ENCODE results near the gene HEYL. TPM values are rescaled to one million over a fixed set of nuclear protein-coding genes. Genes with fewer than 3 reads are reported as not detected.

The HEYL gene
- total RNA-seq, 2 donors from 2014 or later, result 45.6 to 91.2 TPM

- no peaks in the 10 kb centered on the region for H3K36me3 ChIP-seq
- no peak for ATAC-seq (ENCODE audit: insufficient number of reproducible peaks, low FRiP score, low read depth)
- no peak overlapping the region for H3K27ac ChIP-seq
- TF ChIP-seq, protein P1, sequence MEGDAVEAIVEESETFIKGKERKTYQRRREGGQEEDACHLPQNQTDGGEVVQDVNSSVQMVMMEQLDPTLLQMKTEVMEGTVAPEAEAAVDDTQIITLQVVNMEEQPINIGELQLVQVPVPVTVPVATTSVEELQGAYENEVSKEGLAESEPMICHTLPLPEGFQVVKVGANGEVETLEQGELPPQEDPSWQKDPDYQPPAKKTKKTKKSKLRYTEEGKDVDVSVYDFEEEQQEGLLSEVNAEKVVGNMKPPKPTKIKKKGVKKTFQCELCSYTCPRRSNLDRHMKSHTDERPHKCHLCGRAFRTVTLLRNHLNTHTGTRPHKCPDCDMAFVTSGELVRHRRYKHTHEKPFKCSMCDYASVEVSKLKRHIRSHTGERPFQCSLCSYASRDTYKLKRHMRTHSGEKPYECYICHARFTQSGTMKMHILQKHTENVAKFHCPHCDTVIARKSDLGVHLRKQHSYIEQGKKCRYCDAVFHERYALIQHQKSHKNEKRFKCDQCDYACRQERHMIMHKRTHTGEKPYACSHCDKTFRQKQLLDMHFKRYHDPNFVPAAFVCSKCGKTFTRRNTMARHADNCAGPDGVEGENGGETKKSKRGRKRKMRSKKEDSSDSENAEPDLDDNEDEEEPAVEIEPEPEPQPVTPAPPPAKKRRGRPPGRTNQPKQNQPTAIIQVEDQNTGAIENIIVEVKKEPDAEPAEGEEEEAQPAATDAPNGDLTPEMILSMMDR (IDR thresholded peaks at IDR 0.05), result no peak
- no peak for DNase-seq (ENCODE audit: low spot score)
- no peaks in the 10 kb centered on the region for H3K27me3 ChIP-seq (replicated peaks; ENCODE audit: insufficient read depth)
- H3K4me3 ChIP-seq, result no peak overlapping the region
- peaks cover 0 to 50% of the 10 kb centered on the region in 2 donors for H3K4me1 ChIP-seq (ENCODE audit: control insufficient read depth in 1 of 2, low read depth in 2 of 2)
- H3K9me3 ChIP-seq, result no peaks in the 10 kb centered on the region
Observed at GRCh38 chr1:39650431-39650830, 11.0 kb upstream of the HEYL start.

DNA sequence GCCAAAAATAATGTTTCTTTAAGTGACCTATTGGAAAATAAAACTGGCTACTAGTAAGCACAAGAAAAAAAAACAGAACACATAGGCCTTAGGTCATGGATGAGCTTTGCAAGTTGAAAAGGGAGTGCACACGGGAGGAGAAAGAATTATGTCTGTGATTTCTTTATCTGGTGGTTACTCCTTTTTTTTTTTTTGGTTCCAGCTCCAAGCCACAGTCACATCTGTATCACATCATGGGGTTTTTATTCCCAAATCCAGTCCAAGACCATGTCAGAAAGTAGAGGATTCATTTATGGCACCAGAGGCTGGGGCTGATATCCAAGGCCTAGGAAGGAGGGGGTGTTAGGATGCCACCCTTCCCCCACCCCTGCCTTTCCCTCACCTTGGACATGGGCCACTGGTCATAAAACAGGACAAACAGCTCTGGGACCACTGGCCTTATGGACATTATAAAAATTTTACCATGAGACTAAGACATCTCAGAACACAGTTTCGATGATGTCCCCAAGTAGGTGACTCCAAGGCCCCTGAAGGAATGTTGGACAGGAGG, 10.3 kb upstream of the HEYL start:
- no peak for DNase-seq (ENCODE audit: low spot score)
- no peak overlapping the region for H3K4me3 ChIP-seq
- TF ChIP-seq, protein P1 (IDR thresholded peaks at IDR 0.05), result no peak
- H3K9me3 ChIP-seq, result no peaks in the 10 kb centered on the region
- H3K27ac ChIP-seq, result no peak overlapping the region
- H3K4me1 ChIP-seq (ENCODE audit: control insufficient read depth in 1 of 2, low read depth in 2 of 2), result peaks cover 0 to 54% of the 10 kb centered on the region in 2 donors
- ATAC-seq (ENCODE audit: insufficient number of reproducible peaks, low FRiP score, low read depth), result no peak
- H3K36me3 ChIP-seq, result no peaks in the 10 kb centered on the region
- no peaks in the 10 kb centered on the region for H3K27me3 ChIP-seq (replicated peaks; ENCODE audit: insufficient read depth)

- TF ChIP-seq, protein P1 (IDR thresholded peaks at IDR 0.05), result no peak
- no peak for ATAC-seq (ENCODE audit: insufficient number of reproducible peaks, low FRiP score, low read depth)
- H3K4me3 ChIP-seq, result no peak overlapping the region
- H3K27me3 ChIP-seq (replicated peaks; ENCODE audit: insufficient read depth), result no peaks in the 10 kb centered on the region
- no peaks in the 10 kb centered on the region for H3K9me3 ChIP-seq
- peaks cover 0 to 52% of the 10 kb centered on the region in 2 donors for H3K4me1 ChIP-seq (ENCODE audit: control insufficient read depth in 1 of 2, low read depth in 2 of 2)
- no peak for DNase-seq (ENCODE audit: low spot score)
- H3K27ac ChIP-seq, result no peak overlapping the region
- H3K36me3 ChIP-seq, result no peaks in the 10 kb centered on the region
Observed at GRCh38 chr1:39648496-39648895, 9.1 kb upstream of the HEYL start.

GRCh38 chr1:39647247-39647646, 7.8 kb upstream of the HEYL start:
- TF ChIP-seq, protein P1 (IDR thresholded peaks at IDR 0.05), result no peak
- Histone ChIP-seq H3K27me3 (replicated peaks; ENCODE audit: insufficient read depth) (no peaks in the 10 kb centered on the region), H3K9me3 (no peaks in the 10 kb centered on the region), H3K4me1 (ENCODE audit: control insufficient read depth in 1 of 2, low read depth in 2 of 2) (peaks cover 8 to 52% of the 10 kb centered on the region in 2 donors), H3K4me3 (no peak overlapping the region), H3K27ac (peak overlapping the region; percentile 76 to 81), H3K36me3 (no peaks in the 10 kb centered on the region)
- ATAC-seq (ENCODE audit: insufficient number of reproducible peaks, low FRiP score, low read depth) (no peak), DNase-seq (ENCODE audit: low spot score) (no peak)

DNA sequence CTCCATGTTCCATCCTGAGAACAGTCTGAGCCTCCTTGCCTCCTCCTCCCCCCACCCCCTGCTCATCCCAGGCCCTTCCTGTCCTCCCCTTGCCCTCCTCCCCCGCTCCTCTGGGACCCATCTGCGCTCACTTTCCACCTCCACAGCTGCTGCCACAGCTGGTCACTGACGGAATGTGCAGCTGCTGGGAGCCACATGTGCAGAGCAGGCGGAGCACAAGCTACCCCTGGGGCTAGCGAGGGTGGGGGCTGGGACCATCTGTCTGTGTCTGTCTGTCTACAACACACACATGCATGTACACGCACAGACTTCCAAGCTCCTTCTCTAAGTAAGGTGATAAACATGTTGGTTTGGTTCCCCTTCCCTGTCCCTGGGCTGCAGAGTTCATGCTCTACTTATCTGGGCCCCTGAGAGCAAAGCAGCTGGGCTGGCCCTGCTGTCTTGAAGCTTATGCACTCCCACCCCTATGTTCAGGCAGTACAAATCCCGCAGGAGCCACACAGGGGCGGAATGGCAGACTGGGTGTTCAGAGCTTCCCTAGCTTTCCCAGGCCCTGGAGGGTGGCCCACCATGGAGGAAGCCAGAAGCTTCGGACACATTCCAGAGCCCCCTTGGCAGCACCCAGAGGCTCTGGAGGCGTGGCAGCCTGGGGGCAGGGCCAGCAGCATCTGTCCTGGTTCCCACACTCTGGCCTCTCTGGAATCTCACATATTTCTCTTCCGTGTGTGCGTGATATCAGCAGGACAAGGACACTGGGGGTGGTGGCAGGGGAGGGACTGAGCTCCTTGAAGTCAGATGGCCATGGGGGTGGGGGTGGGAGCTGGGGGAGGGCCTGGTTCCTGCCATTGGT, 7.0 kb upstream of the HEYL start:
- Histone ChIP-seq H3K27me3 (replicated peaks; ENCODE audit: insufficient read depth) (no peaks in the 10 kb centered on the region), H3K4me3 (no peak overlapping the region), H3K27ac (peak overlapping the region; percentile 76 to 81), H3K9me3 (no peaks in the 10 kb centered on the region), H3K4me1 (ENCODE audit: control insufficient read depth in 1 of 2, low read depth in 2 of 2) (peaks cover 10 to 54% of the 10 kb centered on the region in 2 donors), H3K36me3 (no peaks in the 10 kb centered on the region)
- TF ChIP-seq, protein P1 (IDR thresholded peaks at IDR 0.05), result no peak
- no peak for DNase-seq (ENCODE audit: low spot score)
- ATAC-seq (ENCODE audit: insufficient number of reproducible peaks, low FRiP score, low read depth), result no peak

Data from thoracic aorta (tissue), 2 donors.